Renal pelvis (tissue), 4 donors: Measurements from ENCODE around the gene IQCH. TPM values are rescaled to one million over a fixed set of nuclear protein-coding genes. Genes with fewer than 3 reads are reported as not detected.
"Not testable (repeated sequence)": the region's sequence is repeated elsewhere in the genome, so short reads cannot be mapped to it uniquely, and the experiment has no call there.

Experiments used
- DNase-seq: peaks from one replicate; pipeline ENCODE4 v3.0.0-alpha.2; 2013
- polyA plus RNA-seq, 3 donors: library from polyadenylated mRNA; unstranded; fragments of 120-200 nt; gene quantifications; one replicate each; pipeline ENCODE4 v1.2.1, GENCODE V29; 2013; ENCODE audit not compliant: insufficient read length in 3 of 3

The IQCH gene
- polyA plus RNA-seq, 3 donors: 7.7 to 10.1 (median 7.8) TPM

GRCh38 chr15:67436351-67437250, 182.0 kb downstream of the IQCH start:
- not testable (repeated sequence) for DNase-seq

- no peak for DNase-seq
These were observed 189.5 kb downstream of the IQCH start for GRCh38 chr15:67444100-67444499.

- DNase-seq: no peak
These were observed 191.9 kb downstream of the IQCH start for GRCh38 chr15:67446449-67446848.

GRCh38 chr15:67448372-67448771, 193.8 kb downstream of the IQCH start:
- DNase-seq: not testable (repeated sequence)

- DNase-seq: not testable (repeated sequence)
These were observed 199.1 kb downstream of the IQCH start for GRCh38 chr15:67453703-67454102.

- DNase-seq: peak; percentile 72
These were observed 202.3 kb downstream of the IQCH start for GRCh38 chr15:67456677-67457529.

- DNase-seq: no peak
These were observed 203.9 kb downstream of the IQCH start for GRCh38 chr15:67458331-67459029.

- DNase-seq: no peak
These were observed 205.9 kb downstream of the IQCH start for GRCh38 chr15:67460521-67460920.

- DNase-seq: no peak
These were observed 207.1 kb downstream of the IQCH start for GRCh38 chr15:67461735-67462134.

GRCh38 chr15:67462875-67463274, 208.3 kb downstream of the IQCH start:
- no peak for DNase-seq

- DNase-seq: no peak
These were observed 208.9 kb downstream of the IQCH start for GRCh38 chr15:67463488-67463887.

- DNase-seq: no peak
These were observed 210.8 kb downstream of the IQCH start for GRCh38 chr15:67465196-67465952.

GRCh38 chr15:67468416-67468815, 213.8 kb downstream of the IQCH start:
- DNase-seq: no peak

GRCh38 chr15:67469680-67470079, 215.1 kb downstream of the IQCH start:
- DNase-seq: no peak

GRCh38 chr15:67472957-67473356, 218.4 kb downstream of the IQCH start:
- no peak for DNase-seq

GRCh38 chr15:67474405-67475110, 220.0 kb downstream of the IQCH start:
- DNase-seq: no peak

- DNase-seq: peak; percentile 20
These were observed 225.4 kb downstream of the IQCH start for GRCh38 chr15:67479781-67480505.

- no peak for DNase-seq
These were observed 226.2 kb downstream of the IQCH start for GRCh38 chr15:67480741-67481140.

- DNase-seq: no peak
These were observed 227.1 kb downstream of the IQCH start for GRCh38 chr15:67481680-67482079.

GRCh38 chr15:67495585-67495984, 241.0 kb downstream of the IQCH start:
- no peak for DNase-seq
